VCaP (cell line): ENCODE results near the gene PLCG2.
A peak's percentile ranks its signal among the peaks of the same experiment; 100 is the strongest.

Experiments used
- H3K27ac ChIP-seq: fragments of 450-650 bp; 2 replicates; pipeline ENCODE4 v1.5.1; 2017
- TF ChIP-seq, protein P1 (sequence below): fragments of 450-650 bp; conservative IDR thresholded peaks from 2 replicates; pipeline ENCODE4 v1.5.1; 2017; ENCODE audit warnings: mild to moderate bottlenecking, moderate library complexity

Gene PLCG2

DNA sequence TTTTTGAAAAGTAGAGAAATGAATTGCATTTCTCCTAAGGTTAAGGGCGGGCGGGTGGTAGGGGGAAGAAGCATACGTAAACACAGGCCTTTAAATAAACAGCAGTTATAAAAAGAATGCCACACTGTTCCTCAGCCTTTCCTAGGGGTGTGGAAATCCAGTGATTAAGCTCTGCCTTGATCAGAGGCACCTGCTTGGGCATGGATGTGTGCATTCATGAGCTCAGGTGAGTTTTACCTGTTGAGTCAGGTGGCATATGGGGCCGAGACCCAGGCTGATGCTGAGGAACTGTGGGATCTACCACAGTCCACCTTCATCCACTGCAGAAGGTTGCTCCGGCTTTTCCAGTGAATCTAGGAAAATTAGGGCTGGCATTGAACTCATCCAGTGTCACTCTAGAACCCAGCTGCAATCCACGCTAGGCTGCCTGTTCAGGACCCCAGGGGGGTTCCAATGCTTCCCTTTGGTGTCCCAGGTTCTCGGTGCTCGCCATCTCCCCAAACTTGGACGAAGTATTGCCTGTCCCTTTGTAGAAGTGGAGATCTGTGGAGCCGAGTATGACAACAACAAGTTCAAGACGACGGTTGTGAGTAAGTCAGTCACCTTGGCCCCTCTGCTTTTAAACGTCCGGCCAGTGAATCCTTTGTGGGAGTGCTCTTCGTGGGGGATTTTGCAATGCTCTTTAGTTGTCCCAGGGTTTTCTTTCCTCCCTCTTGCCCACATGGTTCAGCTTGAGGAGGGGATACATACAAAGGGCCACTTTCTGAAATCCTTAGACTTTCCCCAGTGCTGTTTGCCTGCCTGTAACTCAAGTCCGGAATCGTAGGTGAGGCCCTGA is 159.5 kb downstream of the PLCG2 start:
- TF ChIP-seq, protein P1, sequence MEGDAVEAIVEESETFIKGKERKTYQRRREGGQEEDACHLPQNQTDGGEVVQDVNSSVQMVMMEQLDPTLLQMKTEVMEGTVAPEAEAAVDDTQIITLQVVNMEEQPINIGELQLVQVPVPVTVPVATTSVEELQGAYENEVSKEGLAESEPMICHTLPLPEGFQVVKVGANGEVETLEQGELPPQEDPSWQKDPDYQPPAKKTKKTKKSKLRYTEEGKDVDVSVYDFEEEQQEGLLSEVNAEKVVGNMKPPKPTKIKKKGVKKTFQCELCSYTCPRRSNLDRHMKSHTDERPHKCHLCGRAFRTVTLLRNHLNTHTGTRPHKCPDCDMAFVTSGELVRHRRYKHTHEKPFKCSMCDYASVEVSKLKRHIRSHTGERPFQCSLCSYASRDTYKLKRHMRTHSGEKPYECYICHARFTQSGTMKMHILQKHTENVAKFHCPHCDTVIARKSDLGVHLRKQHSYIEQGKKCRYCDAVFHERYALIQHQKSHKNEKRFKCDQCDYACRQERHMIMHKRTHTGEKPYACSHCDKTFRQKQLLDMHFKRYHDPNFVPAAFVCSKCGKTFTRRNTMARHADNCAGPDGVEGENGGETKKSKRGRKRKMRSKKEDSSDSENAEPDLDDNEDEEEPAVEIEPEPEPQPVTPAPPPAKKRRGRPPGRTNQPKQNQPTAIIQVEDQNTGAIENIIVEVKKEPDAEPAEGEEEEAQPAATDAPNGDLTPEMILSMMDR = no peak
- H3K27ac ChIP-seq = no peak overlapping the region

DNA sequence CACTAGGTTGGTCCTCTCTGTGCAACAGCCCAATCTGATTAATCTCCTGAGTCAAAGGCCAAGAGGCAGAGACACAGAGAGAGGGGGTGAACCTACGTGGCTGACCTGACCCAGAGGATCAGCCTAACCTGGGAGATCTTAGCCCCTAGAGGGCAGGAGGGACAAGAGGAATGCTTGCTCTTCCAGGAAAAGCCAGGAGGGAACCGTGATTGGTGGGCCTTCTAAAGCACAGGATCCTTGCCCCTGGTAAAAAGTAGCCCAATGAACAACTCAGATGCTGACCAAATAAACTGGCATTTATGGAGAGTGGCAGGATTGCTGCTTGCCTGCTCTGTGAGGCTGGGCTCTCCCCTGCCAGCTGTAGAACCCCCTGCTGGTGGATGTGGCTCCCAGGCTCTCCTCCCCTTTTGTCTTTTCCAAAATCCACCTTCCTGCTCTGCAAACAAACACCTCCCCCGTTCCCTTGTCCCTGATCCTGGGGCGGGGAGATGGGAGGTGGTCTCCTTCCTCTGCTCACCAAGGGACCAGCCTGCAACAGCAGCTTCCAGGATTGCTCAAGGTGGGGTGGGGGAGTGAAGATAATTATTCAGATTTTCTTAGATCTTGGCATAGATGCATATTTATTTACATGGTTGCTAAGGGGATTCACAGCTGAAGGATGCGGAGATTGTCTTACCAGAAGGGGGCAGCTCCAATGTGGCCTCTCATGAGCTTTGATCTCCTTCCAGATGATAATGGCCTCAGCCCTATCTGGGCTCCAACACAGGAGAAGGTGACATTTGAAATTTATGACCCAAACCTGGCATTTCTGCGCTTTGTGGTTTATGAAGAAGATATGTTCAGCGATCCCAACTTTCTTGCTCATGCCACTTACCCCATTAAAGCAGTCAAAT is 160.3 kb downstream of the PLCG2 start:
- no peak overlapping the region for H3K27ac ChIP-seq
- TF ChIP-seq, protein P1 = 0 out of 2 replicates have a peak, but pooled peaks have one; percentile 15

DNA sequence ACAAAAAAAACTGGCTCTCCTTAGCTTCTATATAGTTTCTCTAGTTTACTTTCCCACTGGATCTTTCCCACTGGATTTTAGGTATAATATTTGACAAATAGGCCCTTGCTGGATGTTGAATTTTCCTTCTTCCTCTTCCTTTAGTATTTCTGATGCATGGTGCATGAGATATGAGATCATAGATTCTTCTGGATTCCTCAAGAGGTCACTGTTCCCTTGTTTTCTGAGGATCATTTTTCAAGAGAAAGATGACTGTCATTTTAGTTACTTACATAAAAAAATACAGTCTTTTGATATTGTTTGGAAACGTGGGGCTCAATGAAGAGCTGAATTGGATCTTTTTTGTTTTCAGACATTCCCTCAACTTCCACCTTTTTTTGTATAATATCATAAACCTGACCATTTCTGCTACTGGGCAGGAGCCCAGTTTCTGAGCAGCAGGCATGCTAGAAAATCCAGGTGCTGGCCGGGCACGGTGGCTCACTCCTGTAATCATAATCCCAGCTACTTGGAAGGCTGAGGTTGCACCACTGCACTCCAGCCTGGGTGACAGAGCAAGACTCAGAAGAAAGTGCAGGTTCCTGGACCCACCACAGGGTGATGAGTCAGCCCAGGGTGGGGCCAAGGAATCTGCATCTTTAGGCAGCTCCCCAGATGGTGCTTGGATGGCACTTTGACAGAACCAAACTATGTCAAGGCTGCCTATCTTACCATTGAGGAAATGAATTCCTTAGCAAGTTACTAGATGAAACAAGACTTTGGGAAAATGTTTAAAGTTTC is 161.9 kb downstream of the PLCG2 start:
- no peak overlapping the region for H3K27ac ChIP-seq
- TF ChIP-seq, protein P1 = peak; percentile 72

DNA sequence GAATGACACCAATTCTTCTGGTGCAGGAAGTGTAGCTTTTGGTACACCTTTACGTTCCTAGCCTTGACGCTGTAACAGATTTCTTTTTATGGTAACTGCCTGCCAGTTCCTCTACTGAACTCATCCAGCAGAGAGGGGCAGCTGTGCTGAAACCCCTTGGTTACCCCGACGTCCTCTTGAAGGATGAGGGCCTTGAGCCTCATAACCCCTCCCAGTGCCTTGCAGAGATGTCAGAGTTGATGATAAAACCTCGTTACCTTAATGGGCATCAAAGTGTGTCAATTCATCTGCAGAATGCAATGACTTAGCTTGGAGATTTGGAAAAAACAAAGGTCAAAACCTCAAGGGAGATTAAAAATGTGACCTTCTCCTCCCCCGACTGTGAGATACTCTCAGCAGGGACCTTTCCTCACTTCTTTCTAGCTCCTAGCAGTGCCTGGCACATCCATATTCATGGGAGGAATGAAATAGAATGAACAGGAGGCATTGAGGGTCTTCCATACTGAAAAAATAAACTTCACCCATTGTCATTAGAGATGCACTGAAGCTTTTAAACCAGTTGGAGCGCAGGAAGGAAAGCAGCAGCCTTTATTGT is 163.0 kb downstream of the PLCG2 start:
- no peak overlapping the region for H3K27ac ChIP-seq

DNA sequence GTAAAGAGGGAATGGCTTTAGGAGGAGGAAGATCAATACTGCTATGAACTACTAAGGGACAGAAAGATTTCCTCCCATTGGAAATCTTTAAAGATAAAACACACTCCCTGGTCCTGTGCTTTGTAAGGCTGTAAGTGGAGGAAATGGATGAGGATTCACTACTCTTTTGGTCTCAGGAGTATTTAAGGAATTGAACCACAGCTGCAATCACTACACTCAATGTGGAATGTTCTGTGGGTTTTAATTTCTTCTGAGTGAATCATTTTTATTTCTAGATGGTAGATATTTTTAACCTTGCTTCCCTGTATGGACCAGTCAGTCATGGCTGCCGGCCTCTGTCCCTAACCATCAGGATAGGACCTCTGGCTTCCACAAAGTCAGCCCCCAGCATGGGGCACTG is 166.6 kb downstream of the PLCG2 start:
- TF ChIP-seq, protein P1 = no peak
- H3K27ac ChIP-seq = no peak overlapping the region

More for the DNA sequence above, 163.0 kb downstream of the PLCG2 start:
- TF ChIP-seq, protein P1 = no peak

DNA sequence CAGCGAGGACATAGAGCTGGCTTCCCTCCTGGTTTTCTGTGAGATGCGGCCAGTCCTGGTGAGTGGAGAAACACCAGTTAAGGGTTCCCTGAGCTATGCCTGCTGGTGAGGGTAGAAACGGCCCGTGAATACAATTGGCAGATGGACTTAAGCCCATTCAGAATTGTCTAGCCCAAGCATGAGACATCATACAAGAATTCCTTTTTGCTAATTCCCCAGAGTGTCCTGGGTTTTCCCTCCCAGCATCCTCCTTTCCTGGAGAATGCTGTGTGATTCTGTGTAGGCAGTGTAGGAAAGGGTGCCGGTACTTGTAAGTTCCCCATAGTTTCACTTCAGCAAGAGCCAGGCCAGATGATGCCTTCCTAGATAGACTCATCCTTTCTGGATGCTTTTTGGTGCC is 167.1 kb downstream of the PLCG2 start:
- H3K27ac ChIP-seq = no peak overlapping the region
- TF ChIP-seq, protein P1 = no peak
